Measurements from ENCODE around the gene OR2G6.
"Not testable (repeated sequence)": the region's sequence is repeated elsewhere in the genome, so short reads cannot be mapped to it uniquely, and the experiment has no call there.

GRCh38 chr1:248459117-248459516 lies 48.8 kb upstream of the OR2G6 start:
- TF ChIP-seq CTCF (IDR thresholded peaks at IDR 0.05; ENCODE audit: poor library complexity, severe bottlenecking); RAD21 (conservative IDR thresholded peaks at IDR 0.05): not testable (repeated sequence)

Measured in neural cell (in vitro differentiated cells).